NT2/D1 (cell line): ENCODE results near the gene OR6T1.

Experiments
- DNase-seq: peaks from one replicate; pipeline ENCODE4 v3.0.0-alpha.2; 2011; ENCODE audit warnings: low read depth, low spot score
- H3K27me3 ChIP-seq: 2 replicates; pipeline ENCODE4 v1.6.0; 2011; ENCODE audit warnings: mild to moderate bottlenecking; ENCODE audit not compliant: insufficient read length, insufficient read depth
- H3K36me3 ChIP-seq: 2 replicates; pipeline ENCODE4 v1.6.1; 2011; ENCODE audit warnings: mild to moderate bottlenecking, low read length, mixed read lengths; ENCODE audit not compliant: insufficient read depth, insufficient read length
- H3K4me1 ChIP-seq: 2 replicates; pipeline ENCODE4 v1.5.1; 2011; ENCODE audit not compliant: insufficient read depth, insufficient read length
- H3K4me3 ChIP-seq: 2 replicates; pipeline ENCODE4 v1.5.1; 2011; ENCODE audit warnings: low read depth; ENCODE audit not compliant: insufficient read length
- H3K9ac ChIP-seq: 2 replicates; pipeline ENCODE4 v1.6.0; 2011; ENCODE audit warnings: low read depth; ENCODE audit not compliant: insufficient read length
- H3K9me3 ChIP-seq: 2 replicates; pipeline ENCODE4 v1.5.1; 2011; ENCODE audit warnings: mild to moderate bottlenecking, low read length; ENCODE audit not compliant: insufficient read depth
- SUZ12 ChIP-seq: IDR thresholded peaks from 2 replicates; pipeline ENCODE4 v1.6.1; 2011; ENCODE audit not compliant: insufficient read length, insufficient read depth; ENCODE audit errors: extremely low read depth
- YY1 ChIP-seq: IDR thresholded peaks from 2 replicates; pipeline ENCODE4 v1.6.1; 2011; ENCODE audit not compliant: insufficient read length, insufficient read depth
- ZNF274 ChIP-seq: IDR thresholded peaks from 2 replicates; pipeline ENCODE4 v1.6.1; 2011; ENCODE audit warnings: mild to moderate bottlenecking, low read depth, low read length

The OR6T1 gene

DNA sequence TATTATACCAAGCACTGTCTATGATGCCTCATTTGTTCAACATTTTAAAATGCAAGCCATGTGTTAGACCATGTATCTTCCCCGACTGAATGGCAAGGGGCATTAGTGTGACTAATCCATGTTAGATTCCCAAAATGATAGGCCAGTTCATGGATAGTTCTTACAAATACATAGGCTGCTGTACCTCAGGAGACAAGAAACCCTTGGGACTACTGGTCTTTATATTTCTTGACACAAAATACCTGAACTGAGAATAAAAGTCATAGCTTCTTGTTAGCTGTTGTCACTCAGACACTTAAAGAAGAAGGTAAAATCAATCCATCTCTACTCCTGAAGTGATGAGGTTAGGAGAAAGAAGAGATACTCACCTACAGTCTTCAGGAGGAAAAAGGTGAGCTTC lies 41.8 kb downstream of the OR6T1 start, which contains the start of gene OR8D4:
Gene OR8D4, plus strand, starts transcription at position 301 of the 400 bp plus-strand sequence. CDS start 4,265 bp downstream, outside the sequence.
- TF ChIP-seq SUZ12 (no peak), YY1 (no peak), ZNF274 (no peak)
- H3K9me3 ChIP-seq = no peaks in the 10 kb centered on the region
- no peak within 1 kb of the TSS for H3K4me3 ChIP-seq
- H3K9ac ChIP-seq = no peak within 1 kb of the TSS
- no peaks in the 10 kb centered on the region for H3K4me1 ChIP-seq
- DNase-seq = no peak
- H3K27me3 ChIP-seq = no peaks in the 10 kb centered on the region
- no peaks in the 10 kb centered on the region for H3K36me3 ChIP-seq

DNA sequence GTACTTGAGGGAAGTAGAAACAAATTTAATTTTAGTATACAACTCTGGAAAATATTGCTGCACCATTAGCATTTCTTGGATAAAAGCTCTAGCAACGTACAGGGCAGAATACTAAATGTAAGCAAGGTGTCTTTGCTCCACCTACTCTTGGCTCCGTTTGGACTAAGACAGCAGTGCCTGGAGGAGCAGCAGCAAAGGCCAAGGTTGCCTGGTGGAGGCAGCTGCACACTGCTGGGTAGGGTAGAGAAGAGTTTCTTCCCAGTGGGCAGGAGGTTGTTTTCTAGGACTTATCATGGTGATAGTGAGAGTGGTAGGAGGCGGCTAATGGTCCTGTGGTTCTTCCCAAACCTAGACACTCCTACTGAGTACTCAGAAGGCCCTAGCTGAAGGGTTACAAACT lies 43.8 kb downstream of the OR6T1 start:
- no peaks in the 10 kb centered on the region for H3K9me3 ChIP-seq
- no peaks in the 10 kb centered on the region for H3K27me3 ChIP-seq
- no peaks in the 10 kb centered on the region for H3K36me3 ChIP-seq
- DNase-seq = no peak
- TF ChIP-seq YY1 (no peak), SUZ12 (no peak), ZNF274 (no peak)
- H3K4me3 ChIP-seq = no peak overlapping the region
- no peak overlapping the region for H3K9ac ChIP-seq
- no peaks in the 10 kb centered on the region for H3K4me1 ChIP-seq
